Glutamatergic neuron (in vitro differentiated cells): ENCODE results near the gene HMG20A. TPM values are rescaled to one million over a fixed set of nuclear protein-coding genes. Genes with fewer than 3 reads are reported as not detected.

Experiments
- DNase-seq: peaks from one replicate; pipeline ENCODE4 v3.0.0; 2022
- H3K27ac Mint-ChIP-seq: one replicate; pipeline ENCODE4 v1.8.0; 2020; ENCODE audit warnings: mild to moderate bottlenecking, mixed read lengths, inconsistent platforms; ENCODE audit not compliant: unreplicated experiment
- H3K27me3 Mint-ChIP-seq: one replicate; pipeline ENCODE4 v1.8.0; 2020; ENCODE audit warnings: mild to moderate bottlenecking, moderate library complexity, mixed read lengths, inconsistent platforms; ENCODE audit not compliant: unreplicated experiment
- H3K36me3 Mint-ChIP-seq: one replicate; pipeline ENCODE4 v1.8.0; 2020; ENCODE audit warnings: mild to moderate bottlenecking, mixed read lengths, inconsistent platforms; ENCODE audit not compliant: unreplicated experiment
- H3K4me1 Mint-ChIP-seq: one replicate; pipeline ENCODE4 v1.8.0; 2020; ENCODE audit warnings: mild to moderate bottlenecking, low read depth, mixed read lengths, inconsistent platforms; ENCODE audit not compliant: unreplicated experiment
- H3K4me3 Mint-ChIP-seq: one replicate; pipeline ENCODE4 v1.8.0; 2020; ENCODE audit warnings: mild to moderate bottlenecking, mixed read lengths, inconsistent platforms; ENCODE audit not compliant: unreplicated experiment
- H3K9me3 Mint-ChIP-seq: one replicate; pipeline ENCODE4 v1.8.0; 2020; ENCODE audit warnings: mild to moderate bottlenecking, moderate library complexity, mixed read lengths, inconsistent platforms; ENCODE audit not compliant: unreplicated experiment
- CTCF ChIP-seq: fragments of 200-600 bp; sonication (generic); IDR thresholded peaks from one replicate; pipeline ENCODE4 v1.5.0; 2021; ENCODE audit not compliant: partially characterized antibody, unreplicated experiment
- total RNA-seq: library from RNA; stranded (reverse); fragmentation: NEBNext Ultra II Directional; extraction: Animal tissue kit (Norgen Biotek cat#: 25700); gene quantifications from one replicate; pipeline ENCODE4 v1.2.1, GENCODE V29; 2021; ENCODE audit not compliant: unreplicated experiment

Gene HMG20A
- total RNA-seq, 1 donor from 2014 or later = 62.1 TPM

- no peak for DNase-seq
- Mint-ChIP-seq H3K27ac (no peak overlapping the region), H3K4me3 (no peak overlapping the region), H3K4me1 (peaks cover 5% of the 10 kb centered on the region), H3K36me3 (peaks cover 5% of the 10 kb centered on the region), H3K9me3 (peaks cover 2% of the 10 kb centered on the region), H3K27me3 (peaks cover 1% of the 10 kb centered on the region)
- TF ChIP-seq CTCF = no peak
These were observed 43.9 kb upstream of the HMG20A start for GRCh38 chr15:77376770-77377169.

GRCh38 chr15:77380033-77380432, 40.7 kb upstream of the HMG20A start:
- no peak for TF ChIP-seq CTCF
- Mint-ChIP-seq H3K27me3 (no peaks in the 10 kb centered on the region), H3K27ac (no peak overlapping the region), H3K9me3 (peaks cover 2% of the 10 kb centered on the region), H3K36me3 (no peaks in the 10 kb centered on the region), H3K4me1 (peaks cover 5% of the 10 kb centered on the region), H3K4me3 (no peak overlapping the region)
- DNase-seq = no peak

- TF ChIP-seq CTCF = no peak
- H3K9me3 Mint-ChIP-seq = peaks cover 2% of the 10 kb centered on the region
- H3K4me3 Mint-ChIP-seq = no peak overlapping the region
- H3K27me3 Mint-ChIP-seq = no peaks in the 10 kb centered on the region
- no peak overlapping the region for H3K27ac Mint-ChIP-seq
- no peak for DNase-seq
- peaks cover 13% of the 10 kb centered on the region for H3K4me1 Mint-ChIP-seq
- H3K36me3 Mint-ChIP-seq = no peaks in the 10 kb centered on the region
These were observed 36.6 kb upstream of the HMG20A start for GRCh38 chr15:77384086-77384485.

- no peak for DNase-seq
- no peak overlapping the region for H3K4me3 Mint-ChIP-seq
- TF ChIP-seq CTCF = no peak
- H3K27me3 Mint-ChIP-seq = no peaks in the 10 kb centered on the region
- no peaks in the 10 kb centered on the region for H3K36me3 Mint-ChIP-seq
- H3K27ac Mint-ChIP-seq = no peak overlapping the region
- peaks cover 2% of the 10 kb centered on the region for H3K9me3 Mint-ChIP-seq
- H3K4me1 Mint-ChIP-seq = peaks cover 12% of the 10 kb centered on the region
These were observed 35.9 kb upstream of the HMG20A start for GRCh38 chr15:77384589-77385359.

- H3K9me3 Mint-ChIP-seq = no peaks in the 10 kb centered on the region
These were observed 34.1 kb upstream of the HMG20A start for GRCh38 chr15:77386626-77387025.

More at GRCh38 chr15:77386626-77387025, 34.1 kb upstream of the HMG20A start:
- Mint-ChIP-seq H3K27ac (no peak overlapping the region), H3K4me3 (no peak overlapping the region), H3K4me1 (peaks cover 8% of the 10 kb centered on the region), H3K36me3 (no peaks in the 10 kb centered on the region), H3K27me3 (no peaks in the 10 kb centered on the region)
- no peak for TF ChIP-seq CTCF
- DNase-seq = no peak
